ENCODE measurements around the gene SESN1.
"Not testable (repeated sequence)": the region's sequence is repeated elsewhere in the genome, so short reads cannot be mapped to it uniquely, and the experiment has no call there.

Gene SESN1

GRCh38 chr6:109094416-109095035 lies at the start of gene SESN1:
SESN1 (minus strand) TSS chr6:109094846; CDS start chr6:109094073, 773 bp downstream.
- DNase-seq = peak; percentile 74 to 78

- DNase-seq = no peak
Measured at GRCh38 chr6:109143191-109143590, 48.5 kb upstream of the SESN1 start.

GRCh38 chr6:109142067-109142466 lies 47.4 kb upstream of the SESN1 start:
- not testable (repeated sequence) for DNase-seq

GRCh38 chr6:109139109-109139508 lies 44.5 kb upstream of the SESN1 start:
- DNase-seq = no peak

- DNase-seq = not testable (repeated sequence)
Measured at GRCh38 chr6:109136530-109136929, 41.9 kb upstream of the SESN1 start.

DNA sequence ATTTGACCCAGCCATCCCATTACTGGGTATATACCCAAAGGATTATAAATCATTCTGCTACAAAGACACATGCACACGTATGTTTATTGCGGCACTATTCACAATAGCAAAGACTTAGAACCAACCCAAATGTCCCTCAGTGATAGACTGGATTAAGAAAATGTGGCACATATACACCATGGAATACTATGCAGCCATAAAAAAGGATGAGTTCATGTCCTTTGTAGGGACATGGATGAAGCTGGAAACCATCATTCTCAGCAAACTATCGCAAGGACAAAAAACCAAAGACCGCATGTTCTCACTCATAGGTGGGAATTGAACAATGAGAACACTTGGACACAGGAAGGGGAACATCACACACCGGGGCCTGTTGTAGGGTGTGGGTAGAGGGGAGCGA lies 41.4 kb upstream of the SESN1 start:
- DNase-seq = not testable (repeated sequence)

DNA sequence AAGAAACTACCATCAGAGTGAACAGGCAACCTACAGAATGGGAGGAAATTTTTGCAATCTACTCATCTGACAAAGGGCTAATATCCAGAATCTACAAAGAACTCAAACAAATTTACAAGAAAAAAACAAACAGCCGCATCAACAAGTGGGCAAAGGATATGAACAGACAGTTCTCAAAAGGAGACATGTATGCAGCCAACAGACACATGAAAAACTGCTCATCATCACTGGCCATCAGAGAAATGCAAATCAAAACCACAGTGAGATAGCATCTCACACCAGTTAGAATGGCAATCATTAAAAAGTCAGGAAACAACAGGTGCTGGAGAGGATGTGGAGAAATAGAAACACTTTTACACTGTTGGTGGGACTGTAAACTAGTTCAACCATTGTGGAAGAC lies 41.0 kb upstream of the SESN1 start:
- not testable (repeated sequence) for DNase-seq

- no peak for DNase-seq
Measured at GRCh38 chr6:109130065-109130464, 35.4 kb upstream of the SESN1 start.

DNA sequence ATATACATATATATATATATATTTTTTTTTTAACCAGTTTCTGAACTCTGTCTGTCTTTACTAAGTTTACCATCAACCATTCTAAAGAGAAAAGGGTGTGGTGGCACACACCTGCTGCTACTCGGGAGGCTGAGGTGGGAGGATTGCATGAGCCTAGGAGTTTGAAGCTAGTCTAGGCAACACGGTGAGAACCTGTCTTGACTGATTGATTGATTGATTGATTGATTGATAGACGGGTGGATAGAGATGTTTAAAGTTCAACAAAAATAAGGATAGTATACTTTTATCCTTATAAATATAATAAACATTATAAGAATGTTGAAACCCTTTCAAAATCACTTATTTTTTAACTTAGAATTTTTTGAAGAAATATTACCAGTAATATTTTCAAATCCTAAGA lies 30.9 kb upstream of the SESN1 start:
- DNase-seq = no peak

DNA sequence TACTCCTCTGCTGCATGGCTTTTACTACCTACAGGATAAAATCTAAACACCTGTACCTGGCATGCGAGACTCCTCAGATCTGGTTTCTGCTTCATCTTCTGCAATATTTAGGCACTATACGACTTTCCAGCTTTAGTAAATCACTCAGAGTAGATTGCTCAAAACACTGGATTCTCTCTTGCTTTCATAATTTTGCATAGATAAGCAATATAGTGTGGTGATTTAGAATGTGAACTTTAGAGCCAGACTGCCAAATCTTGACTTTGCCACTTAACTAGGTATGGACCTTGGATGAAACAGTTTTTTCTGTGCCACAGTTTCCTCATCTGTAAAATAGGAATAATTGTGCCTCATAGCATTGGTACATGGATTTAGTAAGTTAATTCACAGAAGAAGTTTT lies 29.6 kb upstream of the SESN1 start:
- DNase-seq = no peak

DNA sequence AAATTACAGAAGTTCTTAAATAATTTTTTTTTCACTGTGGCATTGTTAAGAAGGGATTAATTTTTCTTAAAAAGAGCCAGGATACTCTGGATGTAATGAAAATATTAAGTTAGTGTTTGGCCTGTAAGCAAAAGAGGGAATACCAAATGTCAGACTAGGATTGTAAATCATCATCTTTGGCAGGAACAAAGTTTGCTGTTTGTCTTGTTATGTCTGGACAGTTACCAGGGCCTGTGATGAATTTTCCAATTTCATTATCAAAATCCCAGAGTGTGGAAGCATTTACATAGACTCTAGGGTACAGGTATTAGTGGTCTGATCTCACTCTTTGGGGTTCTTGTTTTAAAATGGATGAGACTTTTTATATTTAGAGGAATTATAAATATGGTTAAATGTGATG lies 26.8 kb upstream of the SESN1 start:
- no peak for DNase-seq

- DNase-seq = no peak
Measured at GRCh38 chr6:109118871-109119354, 24.3 kb upstream of the SESN1 start.

DNA sequence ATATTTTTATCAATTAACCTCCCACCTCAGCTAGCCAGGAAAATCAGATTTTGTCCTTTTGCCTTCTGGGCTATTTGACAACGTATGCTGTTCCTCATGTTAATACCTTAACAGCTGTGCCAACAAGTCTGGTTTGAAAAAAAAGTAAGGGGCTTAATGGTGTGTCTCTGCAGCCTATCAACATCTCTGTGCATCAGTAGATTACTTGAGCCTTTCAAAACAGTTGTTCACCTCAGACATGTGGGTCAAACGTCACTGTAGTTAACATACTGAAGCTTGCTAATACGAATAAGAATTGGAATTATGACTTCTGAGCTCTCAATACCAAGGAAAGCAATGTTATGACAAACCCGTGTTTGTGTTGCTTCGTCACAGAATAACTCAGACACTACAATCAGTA lies 23.7 kb upstream of the SESN1 start:
- no peak for DNase-seq

GRCh38 chr6:109117346-109118035 lies 22.8 kb upstream of the SESN1 start:
- no peak for DNase-seq

GRCh38 chr6:109112663-109113062 lies 18.0 kb upstream of the SESN1 start:
- DNase-seq = not testable (repeated sequence)

GRCh38 chr6:109109663-109110062 lies 15.0 kb upstream of the SESN1 start:
- not testable (repeated sequence) for DNase-seq

GRCh38 chr6:109105681-109106080 lies 11.0 kb upstream of the SESN1 start:
- DNase-seq = no peak

DNA sequence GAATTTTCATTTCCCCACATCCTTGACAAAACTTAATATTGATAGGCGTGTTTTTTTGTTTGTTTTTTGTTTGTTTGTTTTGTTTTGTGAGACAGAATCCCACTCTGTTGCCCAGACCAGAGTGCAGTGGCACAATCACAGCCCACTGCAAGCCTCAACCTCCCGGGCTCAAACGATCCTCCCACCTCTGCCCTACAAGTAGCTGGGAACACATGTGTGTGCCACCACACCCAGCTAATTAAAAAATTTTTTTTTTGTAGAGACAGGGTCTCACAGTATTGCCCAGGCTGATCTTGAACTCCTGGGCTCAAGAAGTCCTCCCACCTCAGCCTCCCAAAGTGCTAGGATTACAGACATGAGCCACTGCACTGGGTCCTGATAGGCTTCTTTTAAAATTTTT lies 9.9 kb upstream of the SESN1 start:
- DNase-seq = no peak

DNA sequence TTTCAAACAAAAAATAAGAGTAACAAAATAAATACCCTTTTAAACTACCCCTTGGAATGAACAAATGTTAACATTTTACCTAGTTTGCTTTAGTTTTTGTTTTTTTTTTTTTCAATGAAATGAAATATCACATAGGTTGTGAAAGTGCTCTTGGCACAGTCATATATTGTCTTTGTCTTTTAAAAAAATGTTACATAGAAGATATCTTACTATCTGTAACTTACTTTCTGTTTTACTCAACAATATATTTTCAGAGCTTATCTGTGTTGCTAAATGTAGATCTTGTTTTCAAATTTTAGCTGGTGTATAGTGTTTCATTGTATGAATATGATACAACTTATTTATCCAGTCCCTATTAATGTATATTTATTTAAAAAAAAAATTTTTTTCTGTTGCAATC lies 9.3 kb upstream of the SESN1 start:
- no peak for DNase-seq

- DNase-seq = no peak
Measured at GRCh38 chr6:109102762-109103161, 8.1 kb upstream of the SESN1 start.

GRCh38 chr6:109097661-109098060 lies 3.0 kb upstream of the SESN1 start:
- DNase-seq = no peak

DNA sequence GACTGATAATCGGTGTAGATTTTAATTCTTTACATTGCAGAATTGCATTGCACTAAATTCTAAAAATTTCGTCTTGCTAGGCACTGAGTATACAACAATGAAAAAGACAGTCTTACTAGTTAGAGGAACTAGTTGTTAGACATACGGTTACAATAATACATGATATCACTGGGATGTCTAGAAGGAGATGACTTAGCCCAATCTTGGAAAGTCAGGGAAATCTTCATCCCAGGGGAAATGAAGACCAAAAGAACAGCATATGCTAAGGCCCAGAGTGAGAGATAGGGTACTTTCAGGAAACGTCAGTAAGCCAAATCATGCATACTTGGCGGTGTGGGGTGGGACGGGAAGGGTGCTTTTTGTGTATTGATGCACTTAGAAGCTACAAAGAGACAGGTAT lies 1.6 kb upstream of the SESN1 start:
- no peak for DNase-seq

DNA sequence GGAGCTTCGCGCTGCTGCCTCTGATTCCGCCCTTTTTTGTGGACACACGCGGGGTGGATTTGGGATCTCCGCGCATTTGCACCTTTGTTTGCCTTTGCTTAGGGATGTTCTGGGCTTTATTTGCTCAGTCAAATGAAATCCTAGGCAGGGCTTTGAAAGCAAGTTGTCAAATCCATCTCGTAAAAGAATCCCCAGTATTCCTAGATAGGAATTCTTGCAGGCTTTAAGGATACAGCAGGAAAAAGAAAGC lies 1.1 kb upstream of the SESN1 start:
- DNase-seq = no peak

GRCh38 chr6:109095036-109095834 lies 589 bp upstream of the SESN1 start, which contains the start of gene CEP57L1:
CEP57L1 (plus strand) TSS chr6:109095507; CDS start chr6:109145222, 49,715 bp downstream.
- DNase-seq = peak; percentile 92 to 94
